Activated T-cell treated with anti-CD3 and anti-CD28 coated beads, Interleukin-2, amount 50 U/mL, for 4 hours (primary cell): ENCODE results near the gene ZSCAN29. TPM values are rescaled to one million over a fixed set of nuclear protein-coding genes. Genes with fewer than 3 reads are reported as not detected.

Experiments used
- ATAC-seq, 2 donors: fragments of 200-7000 bp; cut with Tn5 transposase; one replicate each; pipeline ENCODE4 v1.10.0; 2021
- DNase-seq: peaks from one replicate; pipeline ENCODE4 v3.0.0-alpha.2; 2020
- H3K27me3 Mint-ChIP-seq: one replicate; pipeline ENCODE4 v1.8.0; 2021; ENCODE audit warnings: low read depth, mixed read lengths
- H3K36me3 Mint-ChIP-seq: one replicate; pipeline ENCODE4 v1.8.0; 2022; ENCODE audit warnings: mixed read lengths; ENCODE audit not compliant: insufficient read depth
- H3K4me1 Mint-ChIP-seq: one replicate; pipeline ENCODE4 v1.8.0; 2021; ENCODE audit warnings: low read depth, mixed read lengths
- H3K4me3 Mint-ChIP-seq: one replicate; pipeline ENCODE4 v1.8.0; 2021; ENCODE audit warnings: mild to moderate bottlenecking, moderate library complexity, mixed read lengths
- H3K9me3 Mint-ChIP-seq: one replicate; pipeline ENCODE4 v1.8.0; 2021; ENCODE audit warnings: mixed read lengths
- total RNA-seq, 3 donors: library from RNA; stranded (reverse); gene quantifications; one replicate each; pipeline ENCODE4 v1.2.1, GENCODE V29; 2021

The ZSCAN29 gene
- total RNA-seq, 3 donors from 2014 or later: 23.3 to 28.5 (median 25.0) TPM

GRCh38 chr15:43382310-43382709 lies 11.5 kb upstream of the ZSCAN29 start:
- H3K36me3 Mint-ChIP-seq: peaks cover 60% of the 10 kb centered on the region
- H3K9me3 Mint-ChIP-seq: no peaks in the 10 kb centered on the region
- H3K4me3 Mint-ChIP-seq: no peak overlapping the region
- no peaks in the 10 kb centered on the region for H3K27me3 Mint-ChIP-seq
- ATAC-seq (no peak), DNase-seq (no peak)
- H3K4me1 Mint-ChIP-seq: no peaks in the 10 kb centered on the region

- ATAC-seq (no peak), DNase-seq (no peak)
- no peaks in the 10 kb centered on the region for H3K27me3 Mint-ChIP-seq
- peaks cover 42% of the 10 kb centered on the region for H3K36me3 Mint-ChIP-seq
- no peak overlapping the region for H3K4me3 Mint-ChIP-seq
- no peaks in the 10 kb centered on the region for H3K9me3 Mint-ChIP-seq
- peaks cover 8% of the 10 kb centered on the region for H3K4me1 Mint-ChIP-seq
Measured at GRCh38 chr15:43378601-43379000, 7.8 kb upstream of the ZSCAN29 start.

GRCh38 chr15:43376017-43376705 lies 5.3 kb upstream of the ZSCAN29 start:
- Mint-ChIP-seq H3K4me1 (peaks cover 23% of the 10 kb centered on the region), H3K27me3 (no peaks in the 10 kb centered on the region), H3K36me3 (peaks cover 32% of the 10 kb centered on the region), H3K9me3 (no peaks in the 10 kb centered on the region), H3K4me3 (no peak overlapping the region)
- DNase-seq (peak; percentile 12), ATAC-seq (peak; percentile 49)

GRCh38 chr15:43370310-43370974 lies 401 bp downstream of the ZSCAN29 start:
- H3K36me3 Mint-ChIP-seq: peaks cover 39% of the 10 kb centered on the region

GRCh38 chr15:43361313-43361903 lies 9.4 kb downstream of the ZSCAN29 start:
- Mint-ChIP-seq H3K9me3 (peaks cover 58% of the 10 kb centered on the region), H3K4me3 (no peak overlapping the region), H3K36me3 (peaks cover 72% of the 10 kb centered on the region), H3K4me1 (peaks cover 6% of the 10 kb centered on the region), H3K27me3 (no peaks in the 10 kb centered on the region)
- DNase-seq (no peak), ATAC-seq (no peak)

More at GRCh38 chr15:43370310-43370974, 401 bp downstream of the ZSCAN29 start:
- no peaks in the 10 kb centered on the region for H3K27me3 Mint-ChIP-seq
- peak in 1 of 2 donors; percentile 49 for ATAC-seq
- no peak for DNase-seq
- H3K4me1 Mint-ChIP-seq: peaks cover 47% of the 10 kb centered on the region
- peak overlapping the region; percentile 94 for H3K4me3 Mint-ChIP-seq
- H3K9me3 Mint-ChIP-seq: peaks cover 27% of the 10 kb centered on the region

- Mint-ChIP-seq H3K4me3 (no peak overlapping the region), H3K4me1 (peaks cover 4% of the 10 kb centered on the region), H3K27me3 (no peaks in the 10 kb centered on the region), H3K9me3 (peaks cover 55% of the 10 kb centered on the region), H3K36me3 (peaks cover 70% of the 10 kb centered on the region)
- DNase-seq (no peak), ATAC-seq (no peak)
Measured at GRCh38 chr15:43360821-43361220, 10.0 kb downstream of the ZSCAN29 start.

- DNase-seq: no peak
- no peaks in the 10 kb centered on the region for H3K27me3 Mint-ChIP-seq
- no peak for ATAC-seq
- peaks cover 13% of the 10 kb centered on the region for H3K4me1 Mint-ChIP-seq
- no peaks in the 10 kb centered on the region for H3K9me3 Mint-ChIP-seq
- no peak overlapping the region for H3K4me3 Mint-ChIP-seq
- H3K36me3 Mint-ChIP-seq: peaks cover 23% of the 10 kb centered on the region
Measured at GRCh38 chr15:43352693-43353382, 18.0 kb downstream of the ZSCAN29 start.

- H3K27me3 Mint-ChIP-seq: no peaks in the 10 kb centered on the region
Measured at GRCh38 chr15:43347114-43347513, 23.7 kb downstream of the ZSCAN29 start.

GRCh38 chr15:43346305-43346704 lies 24.5 kb downstream of the ZSCAN29 start:
- peaks cover 23% of the 10 kb centered on the region for H3K36me3 Mint-ChIP-seq
- H3K9me3 Mint-ChIP-seq: no peaks in the 10 kb centered on the region
- H3K4me3 Mint-ChIP-seq: no peak overlapping the region
- H3K4me1 Mint-ChIP-seq: no peaks in the 10 kb centered on the region
- no peaks in the 10 kb centered on the region for H3K27me3 Mint-ChIP-seq
- DNase-seq: no peak
- ATAC-seq: no peak

More at GRCh38 chr15:43347114-43347513, 23.7 kb downstream of the ZSCAN29 start:
- H3K36me3 Mint-ChIP-seq: peaks cover 23% of the 10 kb centered on the region
- H3K9me3 Mint-ChIP-seq: no peaks in the 10 kb centered on the region
- DNase-seq (no peak), ATAC-seq (no peak)
- H3K4me1 Mint-ChIP-seq: no peaks in the 10 kb centered on the region
- H3K4me3 Mint-ChIP-seq: no peak overlapping the region

- H3K4me1 Mint-ChIP-seq: peaks cover 38% of the 10 kb centered on the region
- H3K36me3 Mint-ChIP-seq: peaks cover 20% of the 10 kb centered on the region
- DNase-seq (no peak), ATAC-seq (peak; percentile 12)
- no peaks in the 10 kb centered on the region for H3K27me3 Mint-ChIP-seq
- H3K4me3 Mint-ChIP-seq: peak overlapping the region; percentile 93
- no peaks in the 10 kb centered on the region for H3K9me3 Mint-ChIP-seq
Measured at GRCh38 chr15:43330780-43331087, 40.1 kb downstream of the ZSCAN29 start.

- ATAC-seq (peak; percentile 93 to 94), DNase-seq (peak; percentile 84)
- peaks cover 16% of the 10 kb centered on the region for H3K36me3 Mint-ChIP-seq
- peaks cover 40% of the 10 kb centered on the region for H3K4me1 Mint-ChIP-seq
- H3K4me3 Mint-ChIP-seq: peak within 1 kb of the TSS; percentile 93
- H3K27me3 Mint-ChIP-seq: no peaks in the 10 kb centered on the region
- no peaks in the 10 kb centered on the region for H3K9me3 Mint-ChIP-seq
Measured at GRCh38 chr15:43329960-43330779, 40.7 kb downstream of the ZSCAN29 start, which contains the start of gene LCMT2. LCMT2 (minus strand) TSS chr15:43330573; CDS start chr15:43330489, 84 bp downstream.

GRCh38 chr15:43329217-43329959 lies 41.5 kb downstream of the ZSCAN29 start:
- Mint-ChIP-seq H3K36me3 (peaks cover 14% of the 10 kb centered on the region), H3K4me1 (peaks cover 40% of the 10 kb centered on the region), H3K4me3 (peak overlapping the region; percentile 93), H3K27me3 (no peaks in the 10 kb centered on the region), H3K9me3 (no peaks in the 10 kb centered on the region)
- ATAC-seq (no peak), DNase-seq (peak; percentile 6)

GRCh38 chr15:43325039-43325684 lies 45.7 kb downstream of the ZSCAN29 start:
- Mint-ChIP-seq H3K4me3 (no peak overlapping the region), H3K36me3 (peaks cover 9% of the 10 kb centered on the region), H3K27me3 (no peaks in the 10 kb centered on the region), H3K4me1 (peaks cover 26% of the 10 kb centered on the region), H3K9me3 (no peaks in the 10 kb centered on the region)
- no peak for DNase-seq
- no peak for ATAC-seq
